ENCODE results near the gene RNF150.

Gene RNF150

GRCh38 chr4:140857111-140857510, 276.2 kb downstream of the RNF150 start:
- Histone ChIP-seq H3K27ac (no peak overlapping the region), H3K4me3 (ENCODE audit: low read depth, low read length) (no peak overlapping the region), H3K27me3 (ENCODE audit: insufficient read depth, low read depth, severe bottlenecking) (no peaks in the 10 kb centered on the region), H3K9me3 (ENCODE audit: severe bottlenecking) (no peaks in the 10 kb centered on the region), H3K36me3 (no peaks in the 10 kb centered on the region)
- no peak for DNase-seq
- TF ChIP-seq, protein P1, sequence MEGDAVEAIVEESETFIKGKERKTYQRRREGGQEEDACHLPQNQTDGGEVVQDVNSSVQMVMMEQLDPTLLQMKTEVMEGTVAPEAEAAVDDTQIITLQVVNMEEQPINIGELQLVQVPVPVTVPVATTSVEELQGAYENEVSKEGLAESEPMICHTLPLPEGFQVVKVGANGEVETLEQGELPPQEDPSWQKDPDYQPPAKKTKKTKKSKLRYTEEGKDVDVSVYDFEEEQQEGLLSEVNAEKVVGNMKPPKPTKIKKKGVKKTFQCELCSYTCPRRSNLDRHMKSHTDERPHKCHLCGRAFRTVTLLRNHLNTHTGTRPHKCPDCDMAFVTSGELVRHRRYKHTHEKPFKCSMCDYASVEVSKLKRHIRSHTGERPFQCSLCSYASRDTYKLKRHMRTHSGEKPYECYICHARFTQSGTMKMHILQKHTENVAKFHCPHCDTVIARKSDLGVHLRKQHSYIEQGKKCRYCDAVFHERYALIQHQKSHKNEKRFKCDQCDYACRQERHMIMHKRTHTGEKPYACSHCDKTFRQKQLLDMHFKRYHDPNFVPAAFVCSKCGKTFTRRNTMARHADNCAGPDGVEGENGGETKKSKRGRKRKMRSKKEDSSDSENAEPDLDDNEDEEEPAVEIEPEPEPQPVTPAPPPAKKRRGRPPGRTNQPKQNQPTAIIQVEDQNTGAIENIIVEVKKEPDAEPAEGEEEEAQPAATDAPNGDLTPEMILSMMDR (IDR thresholded peaks at IDR 0.05; ENCODE audit: low read depth, low read length), result no peak

DNA sequence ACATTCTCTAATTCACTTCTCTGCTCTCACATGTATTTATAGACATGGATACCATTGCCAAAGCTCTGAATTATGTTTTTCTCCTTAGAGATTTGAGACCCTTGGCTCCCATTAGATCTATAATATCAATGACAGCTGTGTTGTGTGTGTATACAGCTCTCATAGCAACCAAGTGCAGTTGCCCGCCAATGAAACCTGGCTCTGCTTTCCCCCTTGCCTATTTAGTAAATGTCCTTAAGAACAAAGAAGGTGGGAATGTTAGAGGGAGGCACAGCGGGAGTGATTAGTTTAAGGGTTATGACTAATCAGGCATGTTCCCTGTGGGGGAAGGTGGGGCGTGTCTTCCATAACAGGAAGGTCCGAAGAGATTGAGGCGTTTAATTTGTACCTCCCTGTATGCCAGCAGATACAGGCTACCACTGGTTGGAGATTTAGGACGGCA, 276.6 kb downstream of the RNF150 start:
- no peak overlapping the region for H3K27ac ChIP-seq
- H3K27me3 ChIP-seq (ENCODE audit: insufficient read depth, low read depth, severe bottlenecking), result no peaks in the 10 kb centered on the region
- no peak overlapping the region for H3K4me3 ChIP-seq (ENCODE audit: low read depth, low read length)
- H3K36me3 ChIP-seq, result no peaks in the 10 kb centered on the region
- TF ChIP-seq, protein P1 (IDR thresholded peaks at IDR 0.05; ENCODE audit: low read depth, low read length), result no peak
- no peaks in the 10 kb centered on the region for H3K9me3 ChIP-seq (ENCODE audit: severe bottlenecking)
- DNase-seq, result no peak

GRCh38 chr4:140854168-140854567, 279.1 kb downstream of the RNF150 start:
- no peaks in the 10 kb centered on the region for H3K9me3 ChIP-seq (ENCODE audit: severe bottlenecking)
- H3K27me3 ChIP-seq (ENCODE audit: insufficient read depth, low read depth, severe bottlenecking), result no peaks in the 10 kb centered on the region
- no peaks in the 10 kb centered on the region for H3K36me3 ChIP-seq
- no peak overlapping the region for H3K27ac ChIP-seq
- DNase-seq, result no peak
- TF ChIP-seq, protein P1 (IDR thresholded peaks at IDR 0.05; ENCODE audit: low read depth, low read length), result no peak
- no peak overlapping the region for H3K4me3 ChIP-seq (ENCODE audit: low read depth, low read length)

DNA sequence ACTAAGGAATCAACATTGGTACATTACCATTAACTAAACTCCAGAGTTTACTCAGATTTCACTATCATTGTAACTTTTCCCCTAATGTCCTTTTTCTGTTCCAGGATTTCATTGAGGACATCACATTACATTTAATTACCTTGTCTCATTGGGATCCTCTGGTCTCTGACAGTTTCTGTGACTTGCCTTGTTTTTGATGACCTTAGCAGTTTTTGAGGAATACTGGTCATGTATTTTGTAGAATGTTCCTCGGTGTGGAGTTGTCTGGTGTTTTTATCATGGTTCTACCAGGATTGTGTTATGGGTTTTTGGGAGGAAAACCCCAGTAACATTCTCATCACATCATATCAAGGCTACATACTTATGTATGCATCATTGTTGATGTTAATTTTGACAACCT, 281.5 kb downstream of the RNF150 start:
- no peak overlapping the region for H3K27ac ChIP-seq
- TF ChIP-seq, protein P1 (IDR thresholded peaks at IDR 0.05; ENCODE audit: low read depth, low read length), result no peak
- no peak for DNase-seq
- no peaks in the 10 kb centered on the region for H3K27me3 ChIP-seq (ENCODE audit: insufficient read depth, low read depth, severe bottlenecking)
- no peaks in the 10 kb centered on the region for H3K9me3 ChIP-seq (ENCODE audit: severe bottlenecking)
- H3K4me3 ChIP-seq (ENCODE audit: low read depth, low read length), result no peak overlapping the region
- no peaks in the 10 kb centered on the region for H3K36me3 ChIP-seq

- no peak overlapping the region for H3K4me3 ChIP-seq (ENCODE audit: low read depth, low read length)
- H3K9me3 ChIP-seq (ENCODE audit: severe bottlenecking), result no peaks in the 10 kb centered on the region
- H3K27me3 ChIP-seq (ENCODE audit: insufficient read depth, low read depth, severe bottlenecking), result no peaks in the 10 kb centered on the region
- TF ChIP-seq, protein P1 (IDR thresholded peaks at IDR 0.05; ENCODE audit: low read depth, low read length), result peak; percentile 76
- no peak overlapping the region for H3K27ac ChIP-seq
- DNase-seq, result peak; percentile 51
- no peaks in the 10 kb centered on the region for H3K36me3 ChIP-seq
Observed at GRCh38 chr4:140851032-140851636, 282.1 kb downstream of the RNF150 start.

GRCh38 chr4:140849526-140849925, 283.7 kb downstream of the RNF150 start:
- TF ChIP-seq, protein P1 (IDR thresholded peaks at IDR 0.05; ENCODE audit: low read depth, low read length), result no peak
- H3K4me3 ChIP-seq (ENCODE audit: low read depth, low read length), result no peak overlapping the region
- H3K9me3 ChIP-seq (ENCODE audit: severe bottlenecking), result no peaks in the 10 kb centered on the region
- no peaks in the 10 kb centered on the region for H3K36me3 ChIP-seq
- no peak for DNase-seq
- H3K27ac ChIP-seq, result no peak overlapping the region
- no peaks in the 10 kb centered on the region for H3K27me3 ChIP-seq (ENCODE audit: insufficient read depth, low read depth, severe bottlenecking)

Measured in WERI-Rb-1 (cell line).